T-helper 9 cell (primary cell): ENCODE measurements around the gene IVD.

Experiments
- DNase-seq: peaks from one replicate; pipeline ENCODE4 v3.0.0-alpha.2; 2020

The IVD gene

GRCh38 chr15:40379374-40379773 lies 26.2 kb upstream of the IVD start:
- no peak for DNase-seq

GRCh38 chr15:40379853-40380252 lies 25.7 kb upstream of the IVD start:
- DNase-seq, result no peak

GRCh38 chr15:40380636-40381035 lies 25.0 kb upstream of the IVD start:
- DNase-seq, result no peak

- no peak for DNase-seq
These were observed 23.6 kb upstream of the IVD start for GRCh38 chr15:40381818-40382529.

GRCh38 chr15:40382580-40383456 lies 22.8 kb upstream of the IVD start, which contains the start of gene KNSTRN:
Gene KNSTRN, plus strand, starts transcription at chr15:40382721. Its CDS starts 115 bp downstream, at chr15:40382836.
- peak; percentile 88 for DNase-seq

GRCh38 chr15:40386480-40386879 lies 19.1 kb upstream of the IVD start:
- no peak for DNase-seq

GRCh38 chr15:40388941-40389823 lies 16.4 kb upstream of the IVD start:
- DNase-seq, result no peak

- no peak for DNase-seq
These were observed 15.6 kb upstream of the IVD start for GRCh38 chr15:40389824-40390595.

- DNase-seq, result no peak
These were observed 12.3 kb upstream of the IVD start for GRCh38 chr15:40392986-40393948.

GRCh38 chr15:40397688-40398412 lies 7.7 kb upstream of the IVD start:
- DNase-seq, result no peak

- no peak for DNase-seq
These were observed 7.2 kb upstream of the IVD start for GRCh38 chr15:40398413-40398873.

- DNase-seq, result no peak
These were observed 6.2 kb upstream of the IVD start for GRCh38 chr15:40399370-40399769.

- DNase-seq, result no peak
These were observed 1.9 kb downstream of the IVD start for GRCh38 chr15:40407330-40407990.

- DNase-seq, result no peak
These were observed 3.8 kb downstream of the IVD start for GRCh38 chr15:40409366-40409765.

GRCh38 chr15:40410476-40410875 lies 4.9 kb downstream of the IVD start:
- DNase-seq, result no peak

- no peak for DNase-seq
These were observed 6.6 kb downstream of the IVD start for GRCh38 chr15:40412095-40412759.

GRCh38 chr15:40413036-40413435 lies 7.4 kb downstream of the IVD start:
- no peak for DNase-seq

GRCh38 chr15:40414816-40415215 lies 9.2 kb downstream of the IVD start:
- no peak for DNase-seq

- DNase-seq, result no peak
These were observed 9.6 kb downstream of the IVD start for GRCh38 chr15:40415226-40415625.
